ENCODE data around the gene EMX2.
"Not testable (repeated sequence)": the region's sequence is repeated elsewhere in the genome, so short reads cannot be mapped to it uniquely, and the experiment has no call there.

Gene EMX2

DNA sequence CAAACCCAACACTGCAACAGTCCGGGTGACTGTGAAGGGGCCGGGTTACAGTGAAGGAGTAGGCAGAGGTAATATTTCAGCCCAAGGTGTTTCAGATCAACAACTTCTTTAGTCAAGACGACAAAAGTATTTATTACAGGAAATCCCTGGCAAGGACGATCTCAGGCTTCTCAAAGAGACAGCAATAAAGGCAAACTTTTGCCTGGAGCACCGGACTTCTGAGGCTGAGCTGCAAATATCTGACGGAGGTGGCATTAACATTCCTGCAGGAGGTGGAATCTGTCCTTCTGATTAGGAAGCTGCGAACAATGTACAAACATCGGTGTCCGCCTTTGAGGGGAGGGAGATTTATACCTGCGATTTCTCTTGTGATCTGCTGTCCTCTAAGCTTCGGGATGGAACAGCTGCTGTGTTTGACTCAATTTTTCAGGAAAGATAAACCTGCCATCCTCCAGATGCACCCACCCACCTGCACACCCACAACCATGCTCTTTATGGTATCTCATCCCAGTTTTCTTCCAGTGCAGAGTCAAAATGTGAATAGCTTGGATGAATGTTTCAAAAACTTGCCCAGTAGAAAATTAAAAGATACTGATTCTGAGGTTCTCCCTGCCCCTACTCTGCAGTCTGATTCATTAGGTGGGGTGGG is 32.1 kb downstream of the EMX2 start:
- POLR2A ChIA-PET: no interaction called here
- CTCF ChIA-PET: no interaction called here
- Histone ChIP-seq H3K36me3 (ENCODE audit: control insufficient read depth in 4 of 4, insufficient read depth in 4 of 4, low read length in 3 of 4) (no peaks in the 10 kb centered on the region), H3K4me3 (ENCODE audit: control insufficient read depth in 1 of 7, extremely low read depth in 1 of 7, insufficient read depth in 4 of 7, low read depth in 2 of 7, low read length in 6 of 7) (no peak overlapping the region), H3K9me3 (ENCODE audit: control extremely low read depth in 1 of 5, control insufficient read depth in 4 of 5, insufficient read depth in 2 of 5, low read depth in 1 of 5, low read length in 4 of 5) (no peaks in the 10 kb centered on the region), H3K4me1 (ENCODE audit: control extremely low read depth in 1 of 4, control insufficient read depth in 4 of 4, insufficient read depth in 4 of 4, low read length in 3 of 4) (no peaks in the 10 kb centered on the region), H3K27ac (ENCODE audit: insufficient read depth in 1 of 2, low read depth in 1 of 2, low read length in 2 of 2, poor library complexity in 1 of 2, severe bottlenecking in 2 of 2) (no peak overlapping the region), H3K27me3 (replicated peaks in 2 of 5; ENCODE audit: control insufficient read depth in 4 of 5, insufficient read depth in 5 of 5, low read length in 4 of 5) (peaks cover 2 to 80% (median 28%) of the 10 kb centered on the region in 5 experiments)
- no peak for DNase-seq
- WGBS (ENCODE audit: insufficient coverage): 45% methylated on average over 8 of the region's 11 CpGs

DNA sequence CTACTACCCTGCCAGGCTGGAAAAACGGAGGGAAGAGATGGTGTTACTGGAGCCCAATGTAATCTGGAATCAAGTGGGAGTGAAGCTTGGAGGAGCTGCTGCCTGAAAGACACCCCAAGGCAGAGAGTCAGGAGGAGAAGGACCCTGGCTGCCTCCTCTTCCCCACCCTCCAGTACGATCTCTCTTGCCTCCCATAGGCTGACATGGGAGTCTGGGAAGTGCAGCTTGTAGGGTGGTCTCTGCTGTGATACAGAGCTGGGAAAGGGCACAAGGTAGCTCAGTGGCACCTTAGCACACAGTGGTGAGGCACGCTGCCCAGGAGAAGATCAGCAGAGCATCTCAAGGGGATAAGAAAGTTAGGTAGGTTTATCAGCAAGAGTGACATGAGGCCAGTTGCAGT is 35.9 kb downstream of the EMX2 start:
- H3K36me3 ChIP-seq (ENCODE audit: control insufficient read depth in 4 of 4, insufficient read depth in 4 of 4, low read length in 3 of 4): no peaks in the 10 kb centered on the region
- no peak for DNase-seq
- CTCF ChIA-PET: no interaction called here
- H3K4me3 ChIP-seq (ENCODE audit: control insufficient read depth in 1 of 7, extremely low read depth in 1 of 7, insufficient read depth in 4 of 7, low read depth in 2 of 7, low read length in 6 of 7): no peak overlapping the region
- H3K27me3 ChIP-seq (replicated peaks in 2 of 5; ENCODE audit: control insufficient read depth in 4 of 5, insufficient read depth in 5 of 5, low read length in 4 of 5): peaks cover 6 to 59% (median 17%) of the 10 kb centered on the region in 5 experiments
- no peak overlapping the region for H3K27ac ChIP-seq (ENCODE audit: insufficient read depth in 1 of 2, low read depth in 1 of 2, low read length in 2 of 2, poor library complexity in 1 of 2, severe bottlenecking in 2 of 2)
- POLR2A ChIA-PET: no interaction called here
- WGBS (ENCODE audit: insufficient coverage): 100% methylated on average over 1 of the region's 3 CpGs
- H3K4me1 ChIP-seq (ENCODE audit: control extremely low read depth in 1 of 4, control insufficient read depth in 4 of 4, insufficient read depth in 4 of 4, low read length in 3 of 4): no peaks in the 10 kb centered on the region
- no peaks in the 10 kb centered on the region for H3K9me3 ChIP-seq (ENCODE audit: control extremely low read depth in 1 of 5, control insufficient read depth in 4 of 5, insufficient read depth in 2 of 5, low read depth in 1 of 5, low read length in 4 of 5)

DNA sequence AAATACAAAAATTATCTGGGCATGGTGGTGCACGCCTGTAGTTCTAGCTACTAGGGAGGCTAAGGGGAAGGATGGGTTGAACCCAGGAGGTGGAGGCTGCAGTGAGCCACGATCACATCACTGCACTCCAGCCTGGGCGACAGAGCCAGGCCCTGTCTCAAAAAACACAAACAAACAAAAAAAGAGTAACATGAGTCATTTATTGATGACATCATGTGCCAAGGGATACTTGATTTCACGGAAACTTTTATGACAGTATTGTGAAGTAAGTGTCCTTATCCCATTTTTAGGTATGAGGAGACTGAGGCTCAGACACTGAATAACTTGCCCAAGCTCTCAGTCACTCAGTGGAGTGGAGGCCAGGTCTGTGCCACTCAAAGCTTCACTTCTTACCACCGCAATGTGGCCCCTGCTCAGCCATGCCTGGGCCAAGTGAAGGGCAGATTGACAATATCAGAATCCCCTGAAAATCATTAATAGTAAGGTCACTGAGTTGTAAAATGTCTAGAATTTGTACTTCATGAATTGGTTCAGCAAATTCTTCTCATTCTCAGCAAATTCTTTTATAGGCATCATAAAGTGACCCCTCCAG is 36.5 kb downstream of the EMX2 start:
- CTCF ChIA-PET: no interaction called here
- DNase-seq: no peak
- WGBS (ENCODE audit: insufficient coverage): 80% methylated on average over 2 of the region's 5 CpGs
- Histone ChIP-seq H3K27ac (ENCODE audit: insufficient read depth in 1 of 2, low read depth in 1 of 2, low read length in 2 of 2, poor library complexity in 1 of 2, severe bottlenecking in 2 of 2) (no peak overlapping the region), H3K9me3 (ENCODE audit: control extremely low read depth in 1 of 5, control insufficient read depth in 4 of 5, insufficient read depth in 2 of 5, low read depth in 1 of 5, low read length in 4 of 5) (no peaks in the 10 kb centered on the region), H3K4me3 (ENCODE audit: control insufficient read depth in 1 of 7, extremely low read depth in 1 of 7, insufficient read depth in 4 of 7, low read depth in 2 of 7, low read length in 6 of 7) (no peak overlapping the region), H3K36me3 (ENCODE audit: control insufficient read depth in 4 of 4, insufficient read depth in 4 of 4, low read length in 3 of 4) (no peaks in the 10 kb centered on the region), H3K4me1 (ENCODE audit: control extremely low read depth in 1 of 4, control insufficient read depth in 4 of 4, insufficient read depth in 4 of 4, low read length in 3 of 4) (no peaks in the 10 kb centered on the region), H3K27me3 (replicated peaks in 2 of 5; ENCODE audit: control insufficient read depth in 4 of 5, insufficient read depth in 5 of 5, low read length in 4 of 5) (peaks cover 6 to 56% (median 14%) of the 10 kb centered on the region in 5 experiments)
- POLR2A ChIA-PET: no interaction called here

DNA sequence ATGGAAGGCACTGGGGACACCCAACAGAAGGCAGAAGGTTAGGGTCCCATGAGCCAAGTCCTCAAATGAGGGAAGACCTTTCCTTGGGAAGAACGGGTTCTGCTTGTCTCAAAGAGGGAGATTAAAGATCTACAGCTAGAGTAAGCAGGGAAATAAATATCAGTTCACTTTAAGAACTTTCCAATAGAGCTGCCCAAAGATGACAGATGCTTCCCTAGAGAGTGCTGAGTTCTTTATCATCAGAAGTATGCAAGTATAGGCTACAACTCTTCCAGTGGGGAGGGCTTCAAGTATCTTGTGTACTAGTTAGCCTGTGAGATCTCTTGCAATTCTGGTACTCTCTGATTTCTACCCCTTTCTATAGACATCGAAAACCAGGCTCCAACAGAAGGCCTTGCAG is 39.4 kb downstream of the EMX2 start:
- CTCF ChIA-PET: no interaction called here
- DNase-seq: no peak
- Histone ChIP-seq H3K9me3 (ENCODE audit: control extremely low read depth in 1 of 5, control insufficient read depth in 4 of 5, insufficient read depth in 2 of 5, low read depth in 1 of 5, low read length in 4 of 5) (no peaks in the 10 kb centered on the region), H3K4me3 (ENCODE audit: control insufficient read depth in 1 of 7, extremely low read depth in 1 of 7, insufficient read depth in 4 of 7, low read depth in 2 of 7, low read length in 6 of 7) (no peak overlapping the region), H3K4me1 (ENCODE audit: control extremely low read depth in 1 of 4, control insufficient read depth in 4 of 4, insufficient read depth in 4 of 4, low read length in 3 of 4) (no peaks in the 10 kb centered on the region), H3K27ac (ENCODE audit: insufficient read depth in 1 of 2, low read depth in 1 of 2, low read length in 2 of 2, poor library complexity in 1 of 2, severe bottlenecking in 2 of 2) (no peak overlapping the region), H3K36me3 (ENCODE audit: control insufficient read depth in 4 of 4, insufficient read depth in 4 of 4, low read length in 3 of 4) (no peaks in the 10 kb centered on the region), H3K27me3 (replicated peaks in 2 of 5; ENCODE audit: control insufficient read depth in 4 of 5, insufficient read depth in 5 of 5, low read length in 4 of 5) (peaks cover 4 to 31% (median 9%) of the 10 kb centered on the region in 5 experiments)
- WGBS (ENCODE audit: insufficient coverage): 94% methylated on average over 2 of the region's 2 CpGs
- POLR2A ChIA-PET: no interaction called here

DNA sequence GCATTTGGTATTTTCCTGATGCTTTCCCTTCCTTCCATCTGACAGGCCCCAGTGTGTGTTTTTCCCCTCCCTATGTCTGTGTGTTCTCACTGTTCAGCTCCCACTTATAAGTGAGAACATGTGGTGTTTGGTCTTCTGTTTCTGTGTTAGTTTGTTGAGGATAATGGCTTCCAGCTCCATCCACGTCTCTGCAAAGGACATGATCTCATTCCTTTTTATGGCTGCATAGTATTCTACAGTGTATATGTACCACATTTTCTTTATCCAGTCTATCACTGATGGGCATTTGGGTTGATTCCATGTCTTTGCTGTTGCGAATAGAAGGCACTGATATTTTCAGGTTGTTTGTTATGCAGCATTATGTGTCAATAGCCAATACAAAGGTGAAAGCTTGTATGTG is 42.3 kb downstream of the EMX2 start:
- H3K27ac ChIP-seq (ENCODE audit: insufficient read depth in 1 of 2, low read depth in 1 of 2, low read length in 2 of 2, poor library complexity in 1 of 2, severe bottlenecking in 2 of 2); POLR2A ChIA-PET; CTCF ChIA-PET; H3K4me1 ChIP-seq (ENCODE audit: control extremely low read depth in 1 of 4, control insufficient read depth in 4 of 4, insufficient read depth in 4 of 4, low read length in 3 of 4); H3K4me3 ChIP-seq (ENCODE audit: control insufficient read depth in 1 of 7, extremely low read depth in 1 of 7, insufficient read depth in 4 of 7, low read depth in 2 of 7, low read length in 6 of 7); H3K9me3 ChIP-seq (ENCODE audit: control extremely low read depth in 1 of 5, control insufficient read depth in 4 of 5, insufficient read depth in 2 of 5, low read depth in 1 of 5, low read length in 4 of 5); H3K36me3 ChIP-seq (ENCODE audit: control insufficient read depth in 4 of 4, insufficient read depth in 4 of 4, low read length in 3 of 4); DNase-seq: not testable (repeated sequence)
- H3K27me3 ChIP-seq (replicated peaks in 2 of 5; ENCODE audit: control insufficient read depth in 4 of 5, insufficient read depth in 5 of 5, low read length in 4 of 5): peaks cover 0 to 10% (median 4%) of the 10 kb centered on the region in 5 experiments
- WGBS (ENCODE audit: insufficient coverage): 100% methylated on average over 1 of the region's 2 CpGs

DNA sequence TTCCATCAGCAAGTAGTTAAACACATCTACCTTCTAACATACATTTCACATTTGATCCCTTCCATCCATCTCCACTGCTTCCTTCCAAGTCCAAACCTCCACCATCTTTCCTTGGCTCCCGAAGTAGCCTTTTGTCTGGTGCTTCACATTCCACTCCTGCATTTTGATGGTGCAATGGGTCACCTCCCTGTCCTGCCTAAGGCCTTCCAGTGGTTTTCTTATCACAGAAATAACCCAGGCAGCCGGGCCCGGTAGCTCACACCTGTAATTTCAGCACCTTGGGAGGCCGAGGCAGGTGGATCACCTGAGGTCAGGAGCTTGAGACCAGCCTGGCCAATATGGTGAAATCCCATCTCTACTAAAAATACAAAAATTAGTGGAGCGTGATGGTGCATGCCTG is 44.5 kb downstream of the EMX2 start:
- Histone ChIP-seq H3K27me3 (replicated peaks in 2 of 5; ENCODE audit: control insufficient read depth in 4 of 5, insufficient read depth in 5 of 5, low read length in 4 of 5) (peaks cover 0 to 9% (median 4%) of the 10 kb centered on the region in 5 experiments), H3K27ac (ENCODE audit: insufficient read depth in 1 of 2, low read depth in 1 of 2, low read length in 2 of 2, poor library complexity in 1 of 2, severe bottlenecking in 2 of 2) (no peak overlapping the region), H3K4me1 (ENCODE audit: control extremely low read depth in 1 of 4, control insufficient read depth in 4 of 4, insufficient read depth in 4 of 4, low read length in 3 of 4) (no peaks in the 10 kb centered on the region), H3K36me3 (ENCODE audit: control insufficient read depth in 4 of 4, insufficient read depth in 4 of 4, low read length in 3 of 4) (no peaks in the 10 kb centered on the region), H3K4me3 (ENCODE audit: control insufficient read depth in 1 of 7, extremely low read depth in 1 of 7, insufficient read depth in 4 of 7, low read depth in 2 of 7, low read length in 6 of 7) (no peak overlapping the region), H3K9me3 (ENCODE audit: control extremely low read depth in 1 of 5, control insufficient read depth in 4 of 5, insufficient read depth in 2 of 5, low read depth in 1 of 5, low read length in 4 of 5) (no peaks in the 10 kb centered on the region)
- DNase-seq: no peak
- ChIA-PET CTCF (no interaction called here), POLR2A (no interaction called here)
- 100% methylated on average over 3 of the region's 5 CpGs for WGBS (ENCODE audit: insufficient coverage)

DNA sequence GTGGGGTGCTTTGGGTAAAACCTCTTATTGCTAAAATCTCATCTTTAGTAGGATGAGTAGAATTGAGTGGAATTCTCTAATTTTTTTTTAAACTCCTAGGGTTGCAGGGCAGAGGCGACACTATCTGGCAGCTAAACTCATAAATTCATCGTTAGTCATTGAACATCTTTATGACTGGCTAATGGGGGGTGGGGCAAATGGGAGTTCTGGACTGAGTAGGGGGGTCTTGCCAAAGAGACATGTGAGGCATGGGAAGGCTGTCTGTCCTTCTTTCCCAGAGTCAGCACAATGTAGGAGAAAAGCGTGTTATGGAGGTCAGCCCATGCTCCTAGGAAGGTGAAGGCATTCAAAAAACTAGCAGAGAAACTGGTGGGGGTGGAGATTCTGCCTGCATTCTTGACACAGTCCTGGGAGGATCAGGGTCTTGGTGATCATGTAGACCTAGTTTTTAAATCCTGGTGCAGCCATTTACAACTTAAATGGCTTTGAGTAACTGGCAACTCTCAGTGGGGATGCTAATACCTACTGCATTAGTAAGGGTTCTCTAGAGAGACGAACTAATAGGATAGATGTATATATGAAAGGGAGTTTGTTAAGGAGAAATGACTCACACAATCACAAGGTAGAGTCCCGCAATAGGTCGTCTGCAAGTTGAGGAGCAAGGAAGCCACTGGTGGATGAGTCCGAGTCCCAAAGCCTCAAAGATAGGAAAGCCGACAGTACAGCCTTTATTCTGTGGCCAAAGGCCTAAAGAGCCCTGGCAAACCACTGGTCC is 47.7 kb downstream of the EMX2 start:
- H3K27me3 ChIP-seq (replicated peaks in 2 of 5; ENCODE audit: control insufficient read depth in 4 of 5, insufficient read depth in 5 of 5, low read length in 4 of 5): peaks cover 0 to 11% (median 4%) of the 10 kb centered on the region in 5 experiments
- no peak for DNase-seq
- no peak overlapping the region for H3K27ac ChIP-seq (ENCODE audit: insufficient read depth in 1 of 2, low read depth in 1 of 2, low read length in 2 of 2, poor library complexity in 1 of 2, severe bottlenecking in 2 of 2)
- no peaks in the 10 kb centered on the region for H3K4me1 ChIP-seq (ENCODE audit: control extremely low read depth in 1 of 4, control insufficient read depth in 4 of 4, insufficient read depth in 4 of 4, low read length in 3 of 4)
- H3K4me3 ChIP-seq (ENCODE audit: control insufficient read depth in 1 of 7, extremely low read depth in 1 of 7, insufficient read depth in 4 of 7, low read depth in 2 of 7, low read length in 6 of 7): no peak overlapping the region
- no peaks in the 10 kb centered on the region for H3K9me3 ChIP-seq (ENCODE audit: control extremely low read depth in 1 of 5, control insufficient read depth in 4 of 5, insufficient read depth in 2 of 5, low read depth in 1 of 5, low read length in 4 of 5)
- H3K36me3 ChIP-seq (ENCODE audit: control insufficient read depth in 4 of 4, insufficient read depth in 4 of 4, low read length in 3 of 4): no peaks in the 10 kb centered on the region
- CTCF ChIA-PET: no interaction called here
- POLR2A ChIA-PET: no interaction called here
- 83% methylated on average over 8 of the region's 8 CpGs for WGBS (ENCODE audit: insufficient coverage)
